GM12801 (cell line): ENCODE results near the gene FGF14.

Source experiments
- CTCF ChIP-seq: IDR thresholded peaks from one replicate; pipeline ENCODE4 v1.5.1; 2011; ENCODE audit warnings: control low read depth; ENCODE audit not compliant: insufficient read length; ENCODE audit errors: extremely low read depth

FGF14 gene

GRCh38 chr13:102361113-102361512, 40.7 kb downstream of the FGF14 start:
- no peak for TF ChIP-seq CTCF

- no peak for TF ChIP-seq CTCF
Measured at GRCh38 chr13:102359264-102359663, 42.6 kb downstream of the FGF14 start.

- no peak for TF ChIP-seq CTCF
Measured at GRCh38 chr13:102355251-102355650, 46.6 kb downstream of the FGF14 start.

DNA sequence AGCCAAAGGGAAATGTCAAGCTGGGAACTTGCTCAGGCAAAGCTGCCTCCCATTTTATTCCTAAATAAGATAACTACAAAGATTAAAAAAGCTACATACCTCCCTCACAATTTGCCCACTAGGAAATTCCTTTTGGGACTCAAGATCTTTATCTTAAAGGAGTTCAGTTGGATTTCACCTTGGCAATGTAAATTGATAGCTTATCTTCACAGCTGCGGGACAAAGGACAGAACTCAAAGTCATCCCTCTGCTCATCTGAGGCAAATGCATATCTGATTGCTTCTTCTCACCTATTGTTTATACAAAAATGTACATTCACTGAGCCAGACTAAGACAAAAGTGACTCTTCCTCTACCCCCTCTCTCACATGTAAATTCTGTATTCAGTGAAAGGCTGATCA, 47.8 kb downstream of the FGF14 start:
- TF ChIP-seq CTCF, result no peak

GRCh38 chr13:102351521-102351920, 50.3 kb downstream of the FGF14 start:
- no peak for TF ChIP-seq CTCF

GRCh38 chr13:102347490-102347889, 54.4 kb downstream of the FGF14 start:
- TF ChIP-seq CTCF, result no peak

DNA sequence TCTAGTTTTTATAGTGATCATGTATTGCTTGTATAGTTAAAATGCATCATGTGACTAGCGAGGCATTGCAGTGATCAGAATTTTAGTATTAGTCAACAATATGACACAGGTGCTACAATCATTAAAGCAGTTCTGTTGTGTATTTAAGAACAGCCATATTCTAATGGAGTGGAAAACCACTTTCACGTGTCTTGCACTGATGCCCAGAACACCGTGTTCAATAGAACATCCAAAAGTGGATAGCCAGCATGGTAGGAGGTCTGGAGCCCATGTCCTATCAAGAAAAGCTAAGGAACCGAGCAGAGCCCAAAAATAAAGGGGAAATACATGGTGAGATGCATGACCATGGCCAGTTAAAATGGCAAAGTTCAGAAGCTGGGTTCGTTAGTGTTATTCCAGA, 55.1 kb downstream of the FGF14 start:
- no peak for TF ChIP-seq CTCF

DNA sequence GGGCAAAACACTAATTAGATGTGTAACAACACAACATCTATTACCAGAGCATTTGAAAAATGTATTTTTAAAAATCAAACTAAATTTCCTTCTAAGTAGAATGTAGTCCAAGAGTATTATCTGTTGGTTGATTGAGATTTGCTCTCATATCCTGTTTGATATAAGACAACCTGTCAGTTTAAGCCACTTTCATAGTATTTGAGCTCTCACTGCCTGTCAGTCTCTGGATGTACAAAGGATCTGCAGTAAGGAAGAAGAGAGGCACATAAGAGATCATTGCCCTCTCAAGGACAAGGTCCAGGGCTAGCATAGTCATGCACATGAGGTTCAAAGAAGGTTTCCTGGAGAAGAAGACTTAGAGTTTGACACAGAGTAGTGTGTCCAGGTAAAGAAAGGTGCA, 57.4 kb downstream of the FGF14 start:
- no peak for TF ChIP-seq CTCF
